ENCODE results near the gene CLASP1.

CLASP1 gene

DNA sequence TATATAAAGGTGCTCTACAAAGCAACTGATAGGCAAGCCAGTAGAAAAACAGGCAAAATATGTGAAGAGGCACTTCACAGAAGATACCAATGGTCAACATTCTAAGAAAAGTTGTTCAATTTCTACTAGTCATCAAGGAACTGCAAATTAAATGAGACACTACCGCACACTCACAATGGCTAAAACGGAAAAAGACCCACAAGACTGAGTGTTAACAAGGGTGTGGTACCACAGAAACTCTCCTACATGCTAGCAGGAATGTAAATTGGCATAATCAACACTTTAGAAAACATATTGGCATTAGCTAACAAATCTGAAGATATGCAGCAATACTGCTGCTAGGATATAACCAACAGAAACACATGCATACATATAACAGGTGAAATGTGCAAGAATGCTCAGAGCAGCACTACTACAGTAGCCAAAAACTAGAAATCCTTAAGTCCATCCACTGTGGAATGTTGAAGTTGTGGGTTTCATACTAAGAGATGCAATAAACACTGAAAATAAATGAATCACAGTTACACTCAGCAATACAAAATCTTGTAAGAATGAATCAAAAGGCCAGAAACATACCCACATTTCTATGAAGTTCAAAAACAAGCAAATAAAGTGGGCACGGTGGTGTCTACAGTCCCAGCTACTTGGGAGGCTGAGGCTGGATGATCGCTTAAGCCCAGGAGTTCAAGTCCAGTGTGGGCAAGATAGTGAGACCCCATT lies 109.4 kb downstream of the CLASP1 start:
- DNase-seq (ENCODE audit: low spot score) = no peak

DNA sequence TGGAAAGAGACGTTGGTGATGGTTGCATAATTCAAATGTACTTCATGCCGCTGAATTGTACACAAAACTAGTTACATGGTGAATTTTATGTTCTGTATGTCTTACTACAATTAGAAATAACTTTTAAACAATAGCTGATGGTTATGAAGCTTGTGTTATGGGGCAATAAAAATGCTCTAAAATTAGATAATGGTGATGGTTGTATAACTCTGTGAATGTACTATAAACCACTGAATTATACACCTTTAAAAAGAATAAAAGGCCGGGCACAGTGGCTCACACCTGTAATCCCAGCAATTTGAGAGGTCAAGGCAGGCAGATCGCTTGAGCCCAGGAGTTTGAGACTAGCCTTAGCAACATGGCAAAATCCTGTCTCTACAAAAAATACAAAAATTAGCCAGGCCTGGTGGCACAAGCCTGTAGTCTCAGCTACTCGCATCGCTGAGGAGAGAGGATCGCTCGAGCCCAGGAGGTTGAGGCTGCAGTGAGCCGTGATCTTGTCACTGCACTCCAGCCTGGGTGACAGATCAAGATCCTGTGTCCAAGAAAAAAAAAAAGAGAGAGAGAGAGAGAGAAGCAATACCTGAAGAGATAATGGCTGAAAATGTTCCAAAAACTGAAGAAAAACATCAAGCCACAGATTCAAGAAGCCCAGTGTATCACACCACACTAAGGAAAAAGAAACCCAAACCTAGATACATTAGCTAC lies 112.3 kb downstream of the CLASP1 start:
- DNase-seq (ENCODE audit: low spot score) = no peak

GRCh38 chr2:121536347-121536746 lies 112.9 kb downstream of the CLASP1 start:
- DNase-seq (ENCODE audit: low spot score) = no peak

- DNase-seq (ENCODE audit: low spot score) = no peak
These were observed 115.3 kb downstream of the CLASP1 start for GRCh38 chr2:121534007-121534406.

DNA sequence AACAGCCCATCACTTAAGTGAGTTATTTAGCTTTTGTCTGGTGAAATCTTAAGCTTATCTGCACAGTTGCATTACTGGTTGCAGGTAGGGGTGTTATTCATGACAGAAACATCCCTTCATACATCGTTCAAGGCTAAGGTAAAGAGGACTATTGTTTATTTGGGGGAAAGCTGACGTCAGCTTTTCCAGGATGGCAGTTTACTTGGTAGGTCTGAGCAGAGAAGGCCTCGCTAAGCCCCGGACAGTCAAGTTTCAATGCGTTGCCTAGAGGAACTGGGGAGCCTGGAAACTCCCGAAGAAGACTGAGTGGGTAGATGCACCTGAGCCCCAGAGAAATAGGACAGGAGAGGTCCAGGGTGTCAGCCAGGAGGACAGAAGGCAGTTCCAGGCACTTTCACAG lies 116.4 kb downstream of the CLASP1 start:
- DNase-seq (ENCODE audit: low spot score) = peak; percentile 13

- DNase-seq (ENCODE audit: low spot score) = peak; percentile 46
These were observed 116.9 kb downstream of the CLASP1 start for GRCh38 chr2:121532347-121532766.

GRCh38 chr2:121530212-121530705 lies 119.0 kb downstream of the CLASP1 start:
- DNase-seq (ENCODE audit: low spot score) = peak; percentile 89

- DNase-seq (ENCODE audit: low spot score) = peak; percentile 49
These were observed 119.6 kb downstream of the CLASP1 start for GRCh38 chr2:121529439-121530211.

DNA sequence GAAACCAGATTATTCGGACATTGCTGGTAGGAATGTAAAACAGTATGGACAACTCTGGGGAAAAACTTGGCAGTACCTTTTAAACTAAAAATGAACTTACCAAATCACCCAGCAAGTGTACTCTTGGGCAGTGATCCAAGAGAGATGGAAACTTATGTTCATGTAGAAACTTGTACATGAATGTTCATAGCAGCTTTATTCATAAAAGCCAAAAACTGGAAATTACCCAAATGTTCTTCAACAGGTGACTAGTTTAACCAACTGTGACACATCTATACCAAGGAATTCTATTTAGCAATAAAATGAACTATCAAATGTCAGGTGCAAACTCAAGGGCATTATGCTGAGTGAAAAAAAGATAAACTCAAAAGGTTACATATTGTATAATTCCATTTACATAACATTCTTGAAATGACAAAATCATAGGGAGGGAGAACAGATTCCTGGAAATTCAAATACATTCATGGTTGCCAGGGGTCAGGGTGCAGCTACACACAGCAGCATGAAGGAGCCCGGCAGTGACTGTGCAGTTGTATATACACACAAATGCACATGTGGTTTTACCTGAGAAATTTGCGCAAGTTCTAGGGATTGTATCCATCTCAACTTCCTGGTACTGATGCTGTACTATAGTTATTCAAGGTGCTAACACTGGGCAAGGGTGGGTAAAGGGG lies 122.1 kb downstream of the CLASP1 start:
- DNase-seq (ENCODE audit: low spot score) = no peak

- DNase-seq (ENCODE audit: low spot score) = no peak
These were observed 124.4 kb downstream of the CLASP1 start for GRCh38 chr2:121524685-121525425.

DNA sequence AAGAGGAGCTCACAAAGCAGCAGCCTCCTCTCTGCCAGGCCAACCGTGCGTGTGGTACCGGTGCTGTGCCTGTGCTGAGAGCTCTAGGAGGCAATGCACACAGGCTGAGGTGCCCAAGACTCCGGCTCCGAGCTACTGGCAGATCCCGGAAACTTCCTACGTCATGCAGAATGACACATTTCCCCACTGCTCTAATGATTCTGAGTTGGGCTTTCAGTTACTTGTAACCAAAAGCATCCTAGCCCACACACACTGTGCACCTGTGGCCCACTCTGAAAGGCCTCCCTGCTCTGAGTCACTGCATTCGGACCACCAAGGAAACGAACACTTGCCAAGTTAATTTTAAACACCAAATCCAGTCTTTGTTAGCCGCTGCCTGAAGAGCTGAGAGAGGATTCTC lies 127.9 kb downstream of the CLASP1 start:
- DNase-seq (ENCODE audit: low spot score) = no peak

DNA sequence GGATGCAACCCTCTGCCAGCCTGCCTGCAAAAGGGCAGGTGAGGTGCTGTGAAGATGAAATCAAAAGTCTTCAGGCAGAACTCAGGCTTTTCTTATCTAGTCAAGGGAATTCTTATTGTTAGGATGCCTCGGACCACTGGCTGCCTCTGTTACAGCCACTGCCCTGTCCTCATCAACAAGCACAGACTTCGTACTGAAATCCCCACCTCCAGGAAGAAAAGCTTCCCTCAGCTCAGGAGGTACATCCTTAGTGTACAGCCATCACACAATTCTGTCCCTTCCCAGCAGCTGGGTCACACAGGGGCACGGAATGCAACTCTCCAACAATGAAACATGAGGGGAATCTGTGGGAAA lies 128.6 kb downstream of the CLASP1 start:
- no peak for DNase-seq (ENCODE audit: low spot score)

GRCh38 chr2:121519732-121520640 lies 129.3 kb downstream of the CLASP1 start:
- no peak for DNase-seq (ENCODE audit: low spot score)

GRCh38 chr2:121519153-121519552 lies 130.1 kb downstream of the CLASP1 start:
- no peak for DNase-seq (ENCODE audit: low spot score)

DNA sequence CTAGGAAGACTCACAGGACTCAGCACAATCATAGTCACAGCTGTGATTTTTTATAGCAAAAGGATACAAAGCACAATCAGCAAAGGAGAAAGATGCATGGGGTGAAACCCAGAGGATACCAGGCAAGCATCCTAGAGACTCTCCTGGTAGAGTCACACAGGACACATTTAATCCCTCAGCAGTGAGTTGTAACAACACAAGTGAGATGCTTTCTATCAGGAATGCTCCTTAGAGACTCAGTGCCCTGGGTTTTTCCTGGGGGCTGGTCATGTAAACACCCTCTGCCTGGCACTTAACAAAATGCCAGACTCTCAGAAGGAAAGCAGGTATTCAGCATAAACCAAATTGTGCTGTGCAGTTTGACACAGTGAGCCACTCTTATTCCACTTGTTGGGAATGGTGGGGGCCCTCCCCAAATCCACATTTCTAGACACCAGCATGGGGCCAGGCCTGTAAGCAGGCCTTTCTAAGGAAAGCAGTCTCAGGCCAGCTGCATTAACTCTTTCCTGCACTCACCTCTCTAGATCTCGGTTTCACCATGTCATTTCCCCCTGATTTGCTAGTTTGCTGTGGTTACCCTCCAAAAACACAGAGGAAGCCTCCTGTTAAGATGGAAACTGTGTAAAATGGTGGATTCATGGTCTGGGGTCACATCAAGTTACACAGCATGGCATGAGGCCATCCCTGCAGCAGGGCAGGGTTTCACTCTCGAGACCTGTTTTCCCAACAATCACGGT lies 135.5 kb downstream of the CLASP1 start:
- DNase-seq (ENCODE audit: low spot score) = no peak

DNA sequence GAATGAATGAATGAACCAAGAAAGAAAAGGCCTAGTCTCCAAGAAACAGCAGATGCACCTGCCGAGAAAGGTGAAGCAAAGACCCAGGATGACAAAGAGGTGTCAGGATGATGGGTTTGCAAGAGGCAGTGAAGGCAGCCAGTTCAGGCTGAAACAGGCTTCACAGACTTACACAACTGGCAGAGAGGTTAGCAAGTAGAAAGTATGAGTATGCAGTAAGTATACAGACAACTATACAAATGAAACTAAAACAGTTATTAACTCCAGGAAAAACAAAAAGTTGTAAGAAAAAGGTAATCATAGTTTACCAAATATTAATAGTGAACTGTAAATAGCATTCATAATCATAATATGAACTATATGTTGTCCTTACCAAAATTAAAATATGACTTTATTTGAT lies 138.4 kb downstream of the CLASP1 start:
- DNase-seq (ENCODE audit: low spot score) = no peak

- DNase-seq (ENCODE audit: low spot score) = no peak
These were observed 142.6 kb downstream of the CLASP1 start for GRCh38 chr2:121506621-121507020.

DNA sequence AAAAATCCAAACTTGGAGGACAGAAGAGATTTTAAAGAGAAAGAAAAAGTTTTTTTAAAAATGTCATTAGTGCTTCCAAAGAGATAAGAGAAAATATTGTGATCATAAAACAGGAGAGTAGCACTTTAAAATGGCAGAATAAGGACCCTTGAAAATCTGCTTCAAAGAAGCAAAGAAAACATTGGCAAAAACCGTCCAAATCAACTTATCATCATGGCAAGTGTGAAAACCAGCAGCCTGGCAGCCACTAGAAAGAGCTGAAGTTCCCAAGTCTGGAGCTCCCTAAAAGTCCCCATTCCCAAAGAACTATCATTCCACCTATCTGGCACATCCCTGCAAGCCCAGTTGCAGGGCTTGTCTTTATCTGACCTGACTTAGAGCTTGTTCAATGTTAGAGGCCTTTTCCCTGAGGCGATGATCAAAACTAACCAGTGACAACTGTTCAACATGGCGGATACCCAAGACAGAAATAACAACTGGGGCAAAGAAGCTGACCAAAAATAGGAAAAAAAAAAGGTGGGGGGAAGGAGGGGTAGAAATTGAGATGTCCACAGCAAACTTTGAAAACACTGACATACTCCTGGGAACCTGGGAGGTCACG lies 143.2 kb downstream of the CLASP1 start:
- no peak for DNase-seq (ENCODE audit: low spot score)

DNA sequence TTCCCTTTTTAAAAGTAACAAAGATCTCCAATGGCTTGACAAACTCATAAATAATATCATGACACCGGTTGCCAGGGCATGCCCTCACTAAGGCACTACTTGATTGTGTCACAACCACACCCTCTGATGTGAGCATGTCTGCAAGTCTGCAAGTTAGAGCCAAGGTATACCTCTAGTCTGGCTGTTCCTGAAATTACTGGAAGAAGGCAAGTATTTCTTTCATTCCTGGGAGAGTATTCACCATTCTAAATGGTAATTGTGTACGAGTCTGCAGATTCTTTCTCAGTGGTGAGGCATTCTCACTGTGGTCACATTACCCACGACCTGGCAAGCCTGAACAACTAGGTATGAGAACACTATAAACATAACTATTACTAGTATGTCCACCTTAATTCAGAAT lies 144.3 kb downstream of the CLASP1 start:
- no peak for DNase-seq (ENCODE audit: low spot score)

Data from NAMALWA (cell line).